Activated CD4-positive, alpha-beta T cell treated with anti-CD3 and anti-CD28 coated beads, Interleukin-10, Interleukin-2, amounts not matched to agents 100 ng/mL and 50 ng/mL, durations not matched to agents 16 hours and 8 hours (primary cell): ENCODE data around the gene SGCE.
"Not testable (repeated sequence)": the region's sequence is repeated elsewhere in the genome, so short reads cannot be mapped to it uniquely, and the experiment has no call there.

Experiments
- DNase-seq: peaks from one replicate; pipeline ENCODE4 v3.0.0-alpha.2; 2020

Gene SGCE, protein sequence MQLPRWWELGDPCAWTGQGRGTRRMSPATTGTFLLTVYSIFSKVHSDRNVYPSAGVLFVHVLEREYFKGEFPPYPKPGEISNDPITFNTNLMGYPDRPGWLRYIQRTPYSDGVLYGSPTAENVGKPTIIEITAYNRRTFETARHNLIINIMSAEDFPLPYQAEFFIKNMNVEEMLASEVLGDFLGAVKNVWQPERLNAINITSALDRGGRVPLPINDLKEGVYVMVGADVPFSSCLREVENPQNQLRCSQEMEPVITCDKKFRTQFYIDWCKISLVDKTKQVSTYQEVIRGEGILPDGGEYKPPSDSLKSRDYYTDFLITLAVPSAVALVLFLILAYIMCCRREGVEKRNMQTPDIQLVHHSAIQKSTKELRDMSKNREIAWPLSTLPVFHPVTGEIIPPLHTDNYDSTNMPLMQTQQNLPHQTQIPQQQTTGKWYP

DNA sequence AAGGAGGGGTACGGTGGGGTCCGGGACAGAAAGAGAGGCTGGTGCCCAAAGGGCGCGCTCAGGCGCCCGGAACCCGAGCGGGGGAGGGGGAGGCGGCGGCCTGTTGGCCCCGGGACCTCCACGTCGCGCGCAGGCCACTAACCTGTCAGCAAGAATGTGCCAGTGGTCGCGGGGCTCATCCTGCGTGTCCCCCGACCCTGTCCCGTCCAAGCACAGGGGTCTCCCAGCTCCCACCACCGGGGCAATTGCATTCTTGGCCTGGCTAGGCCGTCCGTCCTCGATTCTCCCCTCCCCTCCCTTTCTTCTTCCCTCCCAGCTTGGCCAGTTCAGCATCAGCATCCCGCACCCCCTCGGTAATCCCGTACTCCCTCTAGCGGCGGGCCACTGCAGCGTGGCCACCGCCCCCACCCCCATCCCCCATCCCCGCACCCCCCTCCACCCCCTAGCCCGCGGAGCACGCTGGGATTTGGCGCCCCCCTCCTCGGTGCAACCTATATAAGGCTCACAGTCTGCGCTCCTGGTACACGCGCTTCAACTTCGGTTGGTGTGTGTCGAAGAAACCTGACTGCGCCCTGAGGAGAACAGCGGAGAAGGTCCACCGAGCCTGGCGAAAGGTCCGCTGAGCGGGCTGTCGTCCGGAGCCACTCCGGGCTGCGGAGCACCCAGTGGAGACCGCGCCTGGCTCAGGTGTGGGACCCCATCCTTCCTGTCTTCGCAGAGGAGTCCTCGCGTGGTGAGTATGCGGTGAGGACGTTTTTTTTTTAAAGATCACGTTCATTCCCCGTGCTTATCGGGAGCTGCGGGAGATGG is at the start of gene SGCE:
SGCE (minus strand) TSS at position 286 of the 810 bp plus-strand sequence; CDS start at position 251, 35 bp downstream.
- peak; percentile 51 for DNase-seq

DNA sequence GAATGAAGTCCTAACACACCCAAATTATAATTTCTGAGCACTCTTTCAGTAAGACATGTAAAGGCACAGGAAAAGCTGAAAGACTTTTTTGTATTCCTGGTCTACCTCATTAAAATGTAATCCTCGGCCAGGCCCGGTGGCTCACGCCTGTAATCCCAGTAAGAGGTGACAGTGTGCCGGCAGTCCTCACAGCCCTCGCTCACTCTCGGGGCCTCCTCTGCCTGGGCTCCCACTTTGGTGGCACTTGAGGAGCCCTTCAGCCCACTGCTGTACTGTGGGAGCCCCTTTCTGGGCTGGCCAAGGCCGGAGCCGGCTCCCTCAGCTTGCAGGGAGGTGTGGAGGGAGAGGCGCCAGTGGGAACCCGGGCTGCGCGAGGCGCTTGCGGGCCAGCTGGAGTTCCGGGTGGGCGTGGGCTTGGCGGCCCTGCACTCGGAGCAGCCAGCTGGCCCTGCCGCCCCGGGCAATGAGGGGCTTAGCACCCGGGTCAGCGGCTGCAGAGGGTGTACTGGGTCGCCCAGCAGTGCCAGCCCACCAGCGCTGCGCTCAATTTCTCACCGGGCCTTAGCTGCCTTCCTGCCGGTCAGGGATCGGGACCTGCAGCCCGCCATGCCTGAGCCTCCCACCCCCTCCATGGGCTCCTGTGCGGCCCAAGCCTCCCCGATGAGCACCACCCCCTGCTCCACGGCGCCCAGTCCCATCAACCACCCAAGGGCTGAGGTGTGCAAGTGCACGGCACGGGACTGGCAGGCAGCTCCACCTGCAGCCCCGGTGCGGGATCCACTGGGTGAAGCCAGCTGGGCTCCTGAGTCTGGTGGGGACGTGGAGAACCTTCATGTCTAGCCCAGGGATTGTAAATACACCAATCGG is 49.5 kb upstream of the SGCE start:
- DNase-seq: not testable (repeated sequence)

DNA sequence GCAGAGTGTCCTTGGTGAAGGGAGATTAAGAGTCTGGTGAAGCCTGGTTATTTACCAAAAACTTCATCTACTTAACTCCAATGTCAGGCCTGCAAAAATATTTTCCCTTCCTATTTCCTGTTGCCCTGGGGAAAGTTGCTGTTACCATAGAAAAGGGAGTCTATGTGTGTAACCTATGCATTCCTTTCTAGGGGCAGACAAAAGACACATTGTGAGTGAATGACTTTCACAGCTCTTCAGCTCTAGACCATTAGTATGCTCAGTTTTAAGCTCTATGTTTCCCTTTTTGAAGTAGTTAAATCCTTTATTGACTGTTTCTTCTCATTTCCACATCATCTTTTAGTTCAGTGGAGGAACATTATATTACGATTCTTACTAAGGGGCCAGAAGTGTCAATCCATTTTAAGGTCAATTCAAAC is 45.6 kb upstream of the SGCE start:
- DNase-seq: no peak

DNA sequence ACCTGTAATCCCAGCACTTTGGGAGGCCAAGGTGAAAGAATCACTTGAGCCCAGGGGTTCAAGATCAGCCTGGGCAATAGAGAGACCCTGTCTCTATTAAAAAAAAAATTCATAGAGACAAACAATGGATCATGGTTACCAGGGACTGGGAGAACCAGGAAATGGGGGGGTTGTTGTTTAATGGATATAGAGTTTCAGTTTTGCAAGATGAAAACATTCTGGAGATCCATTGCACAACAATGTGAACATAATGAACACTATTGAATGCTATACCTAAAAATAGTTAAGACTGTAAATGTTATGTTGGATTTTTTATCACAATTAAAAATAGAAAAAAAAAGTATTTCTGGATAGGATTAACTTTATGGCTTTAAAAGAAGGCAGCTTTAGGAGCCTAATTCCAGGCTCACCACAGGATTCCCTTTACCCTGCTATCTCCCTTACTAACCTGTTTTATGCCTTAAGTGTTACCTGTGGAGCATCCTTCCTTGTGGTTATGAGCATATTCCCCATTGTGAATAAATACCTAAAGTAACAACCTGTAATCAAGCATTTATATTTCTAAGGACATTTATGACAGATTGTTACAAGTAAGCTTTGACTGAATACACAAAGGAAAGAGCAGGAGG is 45.1 kb upstream of the SGCE start:
- DNase-seq: no peak

DNA sequence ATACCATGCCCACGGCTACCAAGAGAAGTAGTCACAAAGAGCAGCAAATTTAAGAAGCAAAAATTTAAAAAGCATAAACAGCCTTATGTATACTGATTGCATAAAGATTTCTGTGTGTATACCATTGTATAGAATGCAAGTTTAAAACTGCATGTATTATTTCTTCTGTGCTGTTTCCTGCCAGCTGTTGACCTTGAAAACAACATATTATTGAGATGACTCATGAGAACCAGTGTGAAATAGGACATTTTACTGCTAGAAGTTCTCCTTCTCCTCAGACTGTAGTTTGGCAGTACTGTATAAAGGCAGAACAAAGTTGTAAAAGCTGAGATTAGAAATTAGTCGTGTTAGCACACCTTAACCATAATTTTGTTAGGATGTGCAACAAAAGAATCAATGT is 42.3 kb upstream of the SGCE start:
- no peak for DNase-seq

DNA sequence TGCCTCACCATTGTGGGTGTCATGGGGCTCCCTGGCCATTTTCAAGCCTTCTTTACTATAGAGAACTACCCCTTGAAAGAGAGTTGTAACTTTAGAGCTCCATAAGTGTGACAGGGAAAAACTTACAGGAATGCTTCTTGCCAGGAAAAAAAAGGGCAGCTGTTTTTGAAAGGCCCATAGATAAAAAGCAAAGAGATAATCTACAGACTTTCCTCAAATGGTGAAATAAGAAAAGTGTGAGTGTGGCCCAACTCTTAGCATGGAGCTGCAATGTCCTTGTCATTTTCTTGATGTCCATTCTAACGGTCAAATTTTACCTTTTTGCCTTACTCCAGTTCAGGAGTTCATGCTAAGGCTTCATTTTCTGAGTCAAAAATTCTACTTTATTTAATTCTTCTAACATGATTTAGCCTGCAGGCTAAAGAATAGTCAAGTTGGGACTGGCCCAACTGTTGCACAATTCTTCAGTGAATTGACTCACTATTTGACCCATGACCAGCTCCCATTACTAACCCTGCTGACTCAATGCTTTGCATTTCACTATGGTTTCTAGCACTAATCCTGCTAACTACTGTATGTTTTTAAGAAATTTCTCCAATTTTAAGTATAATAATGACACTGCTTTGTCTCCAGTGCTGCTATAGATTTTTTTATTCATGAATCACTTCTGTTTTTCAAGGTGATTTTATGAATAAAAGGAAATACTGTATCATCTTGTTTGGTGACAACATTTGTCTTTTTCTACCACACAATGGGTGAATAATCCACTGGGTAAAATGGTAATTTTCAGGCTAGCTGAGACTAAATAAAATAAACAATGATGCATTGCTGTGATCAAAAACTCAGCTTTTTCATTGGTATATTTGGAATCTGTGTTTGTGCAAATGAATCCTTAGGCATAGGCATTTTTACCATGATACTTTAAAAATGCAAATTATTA is 41.4 kb upstream of the SGCE start:
- DNase-seq: no peak

DNA sequence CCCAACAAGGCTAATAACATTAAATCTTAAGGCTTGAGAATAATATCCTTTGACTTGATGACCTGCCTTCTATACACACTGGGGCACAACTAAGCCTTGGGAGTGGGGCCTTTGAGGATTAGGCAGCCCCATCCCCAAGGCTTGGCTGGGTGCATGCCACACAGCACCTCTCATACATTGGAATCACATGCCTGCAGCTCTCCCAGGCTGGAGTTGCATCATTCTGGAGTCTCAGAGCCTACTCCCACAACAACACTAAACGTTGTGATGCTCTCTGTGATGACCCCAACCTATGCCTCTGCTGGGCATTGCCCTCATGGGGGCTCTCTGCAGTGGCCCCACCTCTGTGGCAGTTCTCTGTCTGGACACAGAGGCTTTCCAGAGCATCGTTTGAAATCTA is 31.9 kb upstream of the SGCE start:
- no peak for DNase-seq

DNA sequence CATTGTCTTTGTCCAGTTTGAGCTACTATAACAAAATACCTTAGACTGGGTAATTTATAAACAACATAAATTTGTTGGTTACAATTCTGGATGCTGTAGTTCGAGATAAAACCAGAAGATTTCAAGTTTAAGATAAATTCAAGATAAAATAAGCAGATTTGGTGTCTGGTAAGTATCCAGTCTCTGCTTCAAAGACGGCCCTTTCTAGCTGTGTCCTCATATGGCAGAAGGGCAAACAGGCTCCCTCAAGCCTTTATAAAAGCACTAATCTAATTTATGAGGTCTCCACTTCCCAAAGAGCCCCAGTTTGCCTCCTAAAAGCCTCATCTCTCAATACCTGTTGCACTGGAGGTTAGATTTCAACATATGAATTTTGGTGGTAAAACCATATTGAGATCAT is 31.1 kb upstream of the SGCE start:
- no peak for DNase-seq

DNA sequence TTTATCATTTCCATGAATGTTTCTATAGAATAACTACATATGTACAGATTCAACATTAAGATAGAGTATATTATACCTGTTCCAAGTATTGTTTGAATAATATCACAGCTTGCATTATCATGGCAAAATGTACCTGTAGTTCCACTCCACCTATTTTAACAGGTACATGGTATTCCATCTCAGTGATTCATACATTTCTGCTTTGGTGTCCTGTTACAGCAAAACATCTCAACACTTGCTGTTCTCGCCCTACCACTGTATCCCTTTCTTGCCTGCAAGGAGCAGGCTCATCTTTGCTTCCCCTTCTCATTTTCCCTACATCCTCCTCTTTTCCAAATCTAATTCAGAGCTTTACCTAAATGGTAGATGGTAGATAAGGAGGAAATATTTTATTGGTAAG is 27.1 kb upstream of the SGCE start:
- no peak for DNase-seq

DNA sequence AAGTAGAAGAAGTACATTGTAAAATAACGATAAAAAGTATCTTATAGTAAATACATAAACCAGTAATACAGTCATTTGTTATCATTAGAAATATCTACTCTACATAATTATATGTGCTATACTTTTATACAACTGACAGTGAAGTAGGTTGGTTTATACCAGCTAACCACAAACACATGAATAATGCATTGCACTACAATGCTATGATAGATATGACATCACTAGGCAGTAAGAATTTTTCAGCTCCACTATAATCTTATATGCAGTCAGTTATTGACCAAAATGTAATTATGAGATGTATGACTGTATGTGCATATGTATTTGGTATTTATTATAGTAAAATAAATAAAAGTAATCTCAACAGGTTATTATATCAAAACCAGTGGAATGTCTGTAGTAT is 23.4 kb upstream of the SGCE start:
- no peak for DNase-seq

DNA sequence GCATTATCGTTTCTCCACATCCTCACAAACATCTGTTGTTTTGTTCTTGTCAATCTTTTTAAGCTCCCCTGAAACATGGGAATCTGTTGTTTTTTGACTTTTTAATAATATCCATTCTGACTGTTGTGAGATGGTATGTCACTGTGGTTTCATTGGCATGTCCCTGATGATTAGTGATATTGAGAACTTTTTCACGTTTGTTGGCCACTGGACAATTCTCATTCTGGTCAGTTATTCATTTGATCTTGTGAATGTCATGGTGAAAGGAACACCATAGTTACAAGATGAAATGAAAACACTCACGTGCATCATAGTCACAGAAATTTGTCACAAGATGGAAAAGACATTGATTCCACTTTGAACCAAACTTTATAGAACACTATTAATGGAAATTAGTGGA is 20.5 kb upstream of the SGCE start:
- DNase-seq: no peak

DNA sequence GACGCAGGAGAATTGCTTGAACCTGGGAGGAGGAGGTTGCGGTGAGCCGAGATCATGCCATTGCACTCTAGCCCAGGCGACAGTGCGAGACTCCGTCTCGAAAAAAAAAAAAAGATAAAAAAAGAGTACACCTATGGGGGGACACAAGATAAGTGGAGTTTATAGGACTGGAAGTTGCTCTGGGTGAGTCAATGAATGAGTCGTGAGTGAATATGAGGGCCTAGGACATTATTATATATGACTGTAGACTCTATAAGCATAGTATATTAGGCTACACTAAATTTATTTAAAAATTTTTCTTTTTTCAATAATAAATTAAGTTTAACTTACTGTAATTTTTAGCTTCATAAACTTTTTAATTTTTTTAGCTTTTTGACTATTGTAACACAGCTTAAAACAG is 19.4 kb upstream of the SGCE start:
- DNase-seq: no peak

DNA sequence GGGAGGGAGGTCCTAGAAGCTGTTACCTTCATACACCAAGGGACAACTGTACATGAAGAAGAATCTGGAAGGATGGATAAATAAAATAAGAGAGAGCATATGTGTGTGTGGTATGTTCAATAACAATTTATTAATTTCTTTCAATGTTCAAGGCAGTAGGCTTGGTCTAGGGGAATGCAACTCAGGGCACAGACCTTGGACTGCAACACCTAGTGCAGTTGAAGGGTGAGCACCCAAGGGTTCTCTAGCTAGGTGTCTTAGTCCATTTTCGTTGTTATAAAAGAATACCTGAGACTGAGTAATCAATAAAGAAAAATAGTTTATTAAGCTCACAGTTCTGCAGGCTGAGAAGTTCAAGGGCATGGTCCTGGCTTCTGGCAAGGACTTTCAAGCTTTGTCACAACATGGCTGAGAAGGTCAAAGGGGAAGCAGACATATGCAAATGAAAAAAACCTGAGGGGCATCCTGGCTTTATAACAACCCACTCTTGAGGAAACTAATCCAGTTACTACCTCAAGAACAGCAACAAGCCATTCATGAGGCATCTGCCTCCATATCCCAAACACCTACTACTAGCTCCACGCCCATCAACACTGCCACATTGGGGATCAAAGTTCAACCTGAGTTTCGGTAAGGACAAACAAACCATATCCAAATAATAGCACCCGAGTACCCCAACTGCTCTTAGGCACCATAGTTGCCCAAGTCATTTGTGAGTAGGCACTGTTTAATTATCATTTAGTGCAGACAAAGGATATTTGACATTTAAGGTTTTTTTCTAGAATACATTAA is 15.7 kb upstream of the SGCE start:
- no peak for DNase-seq

DNA sequence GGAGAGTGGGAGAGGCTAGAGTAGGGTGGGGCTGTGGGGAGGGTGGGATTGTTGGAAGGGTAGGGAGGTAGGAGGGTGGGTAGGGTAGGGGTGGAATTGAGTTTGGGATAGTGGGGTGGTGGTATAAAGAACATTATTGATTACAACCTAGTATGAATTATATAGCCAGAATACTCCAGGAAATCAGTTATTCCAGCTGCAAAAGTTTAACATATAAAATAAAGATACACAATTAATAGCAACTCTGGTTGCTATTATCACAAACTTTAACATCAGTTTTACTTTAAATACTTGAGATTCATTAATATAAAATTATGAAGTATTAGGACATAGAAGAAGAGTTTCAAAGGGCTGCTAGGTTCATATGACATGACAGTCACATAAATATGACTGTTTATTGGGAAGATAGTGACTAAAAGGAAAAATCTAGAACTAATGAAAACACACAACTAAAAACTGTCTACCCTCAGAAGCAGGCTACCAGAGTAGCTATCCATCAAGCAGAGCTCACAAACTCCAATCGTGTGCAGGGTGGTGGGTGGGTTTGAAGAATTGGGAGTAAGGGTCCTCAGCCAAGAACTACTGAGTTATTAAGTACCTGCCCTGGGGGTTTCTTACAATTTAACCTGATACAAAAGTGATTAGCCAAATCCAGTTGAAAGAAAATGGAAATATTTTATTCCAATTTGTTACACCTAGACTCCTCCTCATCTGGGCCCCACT is 14.0 kb upstream of the SGCE start:
- DNase-seq: no peak

DNA sequence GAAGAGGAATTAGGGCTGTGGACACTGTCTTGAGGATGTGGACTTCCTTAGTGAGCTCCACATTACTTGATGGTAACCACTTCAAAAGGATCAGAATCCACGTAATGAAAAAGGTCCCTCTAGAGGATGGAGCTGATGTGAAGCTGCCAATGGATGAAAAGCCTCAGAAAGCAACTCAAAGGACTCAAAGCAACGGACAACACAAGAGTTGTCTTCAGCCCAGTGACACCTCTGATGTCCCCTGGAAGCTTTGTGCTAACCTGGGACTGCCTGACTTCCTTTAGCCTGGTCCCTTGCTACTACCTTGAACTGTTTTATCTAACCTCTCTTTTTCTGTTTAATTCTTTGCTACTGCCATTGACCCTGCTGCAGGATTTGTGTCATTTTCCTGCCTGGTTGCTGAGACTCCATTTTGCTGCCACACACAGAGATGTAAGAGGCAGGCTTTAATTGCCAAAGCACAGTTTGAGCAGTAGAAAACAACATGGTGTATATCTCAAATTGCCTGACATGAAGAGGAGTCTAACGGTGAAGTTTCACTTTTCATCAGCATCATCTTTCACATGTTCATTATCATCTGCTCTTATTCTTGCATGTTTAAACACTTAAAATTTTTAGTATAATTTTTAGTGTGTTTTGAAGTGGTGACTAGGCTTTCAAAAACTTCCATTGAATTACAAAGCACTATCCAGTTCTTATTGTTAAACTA is 11.1 kb upstream of the SGCE start:
- peak; percentile 17 for DNase-seq

DNA sequence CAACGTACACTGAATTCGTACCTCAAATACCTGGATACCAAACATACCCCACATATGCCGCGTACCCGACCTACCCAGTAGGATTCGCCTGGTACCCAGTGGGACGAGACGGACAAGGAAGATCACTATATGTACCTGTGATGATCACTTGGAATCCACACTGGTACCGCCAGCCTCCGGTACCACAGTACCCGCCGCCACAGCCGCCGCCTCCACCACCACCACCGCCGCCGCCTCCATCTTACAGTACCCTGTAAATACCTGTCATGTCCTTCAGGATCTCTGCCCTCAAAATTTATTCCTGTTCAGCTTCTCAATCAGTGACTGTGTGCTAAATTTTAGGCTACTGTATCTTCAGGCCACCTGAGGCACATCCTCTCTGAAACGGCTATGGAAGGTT is 9.5 kb upstream of the SGCE start:
- no peak for DNase-seq

DNA sequence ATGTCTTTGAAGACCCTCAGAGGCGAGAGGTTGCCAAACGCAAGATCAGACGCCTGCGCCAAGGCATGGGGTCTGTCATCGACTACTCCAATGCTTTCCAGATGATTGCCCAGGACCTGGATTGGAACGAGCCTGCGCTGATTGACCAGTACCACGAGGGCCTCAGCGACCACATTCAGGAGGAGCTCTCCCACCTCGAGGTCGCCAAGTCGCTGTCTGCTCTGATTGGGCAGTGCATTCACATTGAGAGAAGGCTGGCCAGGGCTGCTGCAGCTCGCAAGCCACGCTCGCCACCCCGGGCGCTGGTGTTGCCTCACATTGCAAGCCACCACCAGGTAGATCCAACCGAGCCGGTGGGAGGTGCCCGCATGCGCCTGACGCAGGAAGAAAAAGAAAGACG is 8.1 kb upstream of the SGCE start:
- DNase-seq: no peak

DNA sequence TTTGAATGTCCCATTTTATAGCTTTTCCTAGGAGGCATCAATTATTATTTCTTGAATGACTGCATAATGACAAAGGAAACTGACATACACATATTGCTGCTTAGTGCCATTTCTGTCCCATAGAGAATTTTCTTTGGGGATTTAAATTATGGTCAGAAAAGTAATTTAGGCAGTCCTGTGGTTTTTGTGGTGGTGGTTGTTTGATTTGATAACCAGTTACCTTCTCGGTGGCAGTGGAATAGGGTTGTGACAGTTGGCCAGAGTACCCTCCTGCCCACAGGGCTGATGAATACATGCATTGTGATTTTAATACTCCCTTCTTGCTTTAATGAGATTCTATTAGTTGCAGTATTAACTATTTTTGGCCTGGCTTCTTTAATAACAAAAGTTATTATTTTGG is 6.6 kb upstream of the SGCE start:
- peak; percentile 24 for DNase-seq

DNA sequence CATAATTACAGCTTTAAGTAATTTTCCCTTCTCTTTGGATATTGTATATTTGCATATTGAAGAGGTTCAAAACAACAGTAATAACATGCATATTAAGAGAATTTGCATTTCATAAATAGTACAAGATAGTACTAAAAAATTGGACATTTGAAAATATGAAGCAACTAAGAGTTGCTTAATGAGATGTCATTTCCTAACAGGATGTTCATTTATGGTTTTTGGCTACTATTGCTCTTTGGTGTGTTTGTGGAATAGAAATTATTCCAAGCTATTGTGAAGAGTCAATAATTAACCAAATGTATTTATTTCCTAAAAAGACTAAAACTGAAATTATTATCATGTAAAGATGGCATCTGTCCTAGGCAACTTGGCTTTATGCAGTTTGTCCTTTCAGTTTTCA is 4.1 kb upstream of the SGCE start:
- DNase-seq: no peak
